Fibroblast of lung (primary cell): Measurements from ENCODE around the gene HPS1. TPM values are rescaled to one million over a fixed set of nuclear protein-coding genes. Genes with fewer than 3 reads are reported as not detected.

Experiments used
- DNase-seq, 2 donors: peaks; one replicate each; pipeline versions ENCODE4 v3.0.0 to v3.0.0-alpha.2; 2010; ENCODE audit warnings: low read depth in 2 of 2
- H2AFZ ChIP-seq: 2 replicates; pipeline ENCODE4 v1.5.1; 2012; ENCODE audit warnings: low read length, control low read depth, inconsistent platforms
- H3K27ac ChIP-seq: 2 replicates; pipeline ENCODE4 v1.5.1; 2011; ENCODE audit warnings: low read length, control low read depth; ENCODE audit not compliant: insufficient read depth
- H3K27me3 ChIP-seq: 2 replicates; pipeline ENCODE4 v1.5.1; 2011; ENCODE audit warnings: mild to moderate bottlenecking, low read length; ENCODE audit not compliant: control insufficient read depth, insufficient read depth
- H3K36me3 ChIP-seq: 2 replicates; pipeline ENCODE4 v1.5.1; 2011; ENCODE audit warnings: low read length; ENCODE audit not compliant: control insufficient read depth, insufficient read depth
- H3K4me1 ChIP-seq: 2 replicates; pipeline ENCODE4 v1.5.1; 2011; ENCODE audit warnings: low read length; ENCODE audit not compliant: control insufficient read depth, insufficient read depth; ENCODE audit errors: extremely low read depth
- H3K4me2 ChIP-seq: 2 replicates; pipeline ENCODE4 v1.5.1; 2011; ENCODE audit warnings: low read length, control low read depth; ENCODE audit not compliant: insufficient read depth; ENCODE audit errors: extremely low read depth
- H3K4me3 ChIP-seq, 4 experiments: fragments of 200-600 bp in 1 of 4; sonication (generic) in 1 of 4; replicated peaks in 1 of 4; 2 replicates each; pipeline ENCODE4 v1.5.1; 2011 to 2016; ENCODE audit warnings: low read length in 4 of 4, low read depth in 3 of 4, mild to moderate bottlenecking in 3 of 4, control low read depth in 2 of 4, inconsistent platforms in 1 of 4, mixed read lengths in 1 of 4; ENCODE audit not compliant: insufficient read depth in 1 of 4; ENCODE audit errors: control extremely low read depth in 1 of 4
- H3K79me2 ChIP-seq: 2 replicates; pipeline ENCODE4 v1.5.1; 2012; ENCODE audit warnings: mild to moderate bottlenecking, low read length, inconsistent platforms; ENCODE audit not compliant: control insufficient read depth, insufficient read depth
- H3K9ac ChIP-seq: 2 replicates; pipeline ENCODE4 v1.5.1; 2011; ENCODE audit warnings: mild to moderate bottlenecking, low read length, control low read depth; ENCODE audit not compliant: insufficient read depth
- H3K9me3 ChIP-seq: 2 replicates; pipeline ENCODE4 v1.5.1; 2012; ENCODE audit warnings: low read depth, low read length; ENCODE audit not compliant: control insufficient read depth, insufficient read depth
- H4K20me1 ChIP-seq: 2 replicates; pipeline ENCODE4 v1.5.1; 2011; ENCODE audit warnings: low read length; ENCODE audit not compliant: control insufficient read depth, insufficient read depth; ENCODE audit errors: extremely low read depth
- EZH2 ChIP-seq: IDR thresholded peaks from 2 replicates; pipeline ENCODE4 v1.5.1; 2012; ENCODE audit warnings: low read length, control low read depth, mild to moderate bottlenecking; ENCODE audit errors: missing control alignments
- polyA plus RNA-seq, 2 donors: library from polyadenylated mRNA; depleted of rRNA in 1 of 2; stranded (reverse) in 1 of 2; unstranded in 1 of 2; fragments of >200 nt; gene quantifications; 2 replicates each; pipeline ENCODE4 v1.2.1, GENCODE V29; 2011 to 2012; ENCODE audit warnings: missing spikeins in 1 of 2
- total RNA-seq: library from RNA; depleted of rRNA; stranded (reverse); fragments of >200 nt; gene quantifications from 2 replicates; pipeline ENCODE4 v1.2.1, GENCODE V29; 2014
- TF ChIP-seq, protein P1 (sequence below), 2 donors: IDR thresholded peaks in 1 of 2; conservative IDR thresholded peaks in 1 of 2; 1 replicate in 1 of 2; 2 replicates in 1 of 2; pipeline ENCODE4 v1.5.1; 2011 to 2012; ENCODE audit warnings: low read length in 2 of 2, control low read depth in 1 of 2, inconsistent platforms in 1 of 2, low read depth in 1 of 2, mild to moderate bottlenecking in 1 of 2

HPS1 gene
- total and polyA plus RNA-seq, 2 donors (not counting 1 experiment from before 2014, with no cell fraction given) = 44.6 to 58.1 TPM

DNA sequence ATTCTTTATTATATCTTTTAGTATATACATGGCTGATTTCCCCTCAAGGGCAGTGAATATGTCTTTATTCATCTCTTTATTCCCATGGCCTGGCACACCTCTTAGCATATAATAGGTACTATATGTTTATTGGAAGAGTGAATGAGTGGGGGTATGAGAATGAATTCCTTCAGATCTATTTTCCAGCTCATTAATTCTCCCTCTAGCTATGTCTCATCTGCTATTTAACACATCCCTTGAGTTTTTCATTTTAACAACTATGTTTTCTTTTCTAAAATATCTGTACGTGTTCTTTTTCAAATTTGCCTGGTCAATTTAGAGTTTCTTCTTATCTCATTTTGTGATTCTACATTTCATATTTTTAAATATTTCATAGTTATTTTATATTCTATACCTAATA, 14.4 kb downstream of the HPS1 start:
- peaks cover 30% of the 10 kb centered on the region for H3K36me3 ChIP-seq

GRCh38 chr10:98431016-98431415, 15.7 kb downstream of the HPS1 start:
- peaks cover 5% of the 10 kb centered on the region for H3K4me1 ChIP-seq
- TF ChIP-seq, protein P1, sequence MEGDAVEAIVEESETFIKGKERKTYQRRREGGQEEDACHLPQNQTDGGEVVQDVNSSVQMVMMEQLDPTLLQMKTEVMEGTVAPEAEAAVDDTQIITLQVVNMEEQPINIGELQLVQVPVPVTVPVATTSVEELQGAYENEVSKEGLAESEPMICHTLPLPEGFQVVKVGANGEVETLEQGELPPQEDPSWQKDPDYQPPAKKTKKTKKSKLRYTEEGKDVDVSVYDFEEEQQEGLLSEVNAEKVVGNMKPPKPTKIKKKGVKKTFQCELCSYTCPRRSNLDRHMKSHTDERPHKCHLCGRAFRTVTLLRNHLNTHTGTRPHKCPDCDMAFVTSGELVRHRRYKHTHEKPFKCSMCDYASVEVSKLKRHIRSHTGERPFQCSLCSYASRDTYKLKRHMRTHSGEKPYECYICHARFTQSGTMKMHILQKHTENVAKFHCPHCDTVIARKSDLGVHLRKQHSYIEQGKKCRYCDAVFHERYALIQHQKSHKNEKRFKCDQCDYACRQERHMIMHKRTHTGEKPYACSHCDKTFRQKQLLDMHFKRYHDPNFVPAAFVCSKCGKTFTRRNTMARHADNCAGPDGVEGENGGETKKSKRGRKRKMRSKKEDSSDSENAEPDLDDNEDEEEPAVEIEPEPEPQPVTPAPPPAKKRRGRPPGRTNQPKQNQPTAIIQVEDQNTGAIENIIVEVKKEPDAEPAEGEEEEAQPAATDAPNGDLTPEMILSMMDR (conservative IDR thresholded peaks at IDR 0.05 in 1 of 2, IDR thresholded peaks at IDR 0.05 in 1 of 2; ENCODE audit: low read depth in 1 of 2, low read length in 2 of 2) = no peak
- no peak for TF ChIP-seq EZH2
- no peak for DNase-seq
- no peaks in the 10 kb centered on the region for H3K27me3 ChIP-seq
- H3K27ac ChIP-seq = no peak overlapping the region
- H2AFZ ChIP-seq = no peak overlapping the region
- H3K79me2 ChIP-seq = no peaks in the 10 kb centered on the region
- H3K4me3 ChIP-seq = no peak overlapping the region
- no peaks in the 10 kb centered on the region for H4K20me1 ChIP-seq
- H3K4me2 ChIP-seq = no peak overlapping the region
- H3K9ac ChIP-seq = no peak overlapping the region
- no peaks in the 10 kb centered on the region for H3K9me3 ChIP-seq
- peaks cover 31% of the 10 kb centered on the region for H3K36me3 ChIP-seq

More for the DNA sequence above, 14.4 kb downstream of the HPS1 start:
- Histone ChIP-seq H3K9ac (no peak overlapping the region), H3K4me3 (no peak overlapping the region), H3K79me2 (no peaks in the 10 kb centered on the region), H3K4me1 (peaks cover 5% of the 10 kb centered on the region), H3K4me2 (no peak overlapping the region), H3K27ac (no peak overlapping the region), H3K27me3 (no peaks in the 10 kb centered on the region), H4K20me1 (no peaks in the 10 kb centered on the region), H3K9me3 (no peaks in the 10 kb centered on the region), H2AFZ (no peak overlapping the region)
- DNase-seq = no peak
- TF ChIP-seq, protein P1 (conservative IDR thresholded peaks at IDR 0.05 in 1 of 2, IDR thresholded peaks at IDR 0.05 in 1 of 2; ENCODE audit: low read depth in 1 of 2, low read length in 2 of 2) = no peak
- TF ChIP-seq EZH2 = no peak

DNA sequence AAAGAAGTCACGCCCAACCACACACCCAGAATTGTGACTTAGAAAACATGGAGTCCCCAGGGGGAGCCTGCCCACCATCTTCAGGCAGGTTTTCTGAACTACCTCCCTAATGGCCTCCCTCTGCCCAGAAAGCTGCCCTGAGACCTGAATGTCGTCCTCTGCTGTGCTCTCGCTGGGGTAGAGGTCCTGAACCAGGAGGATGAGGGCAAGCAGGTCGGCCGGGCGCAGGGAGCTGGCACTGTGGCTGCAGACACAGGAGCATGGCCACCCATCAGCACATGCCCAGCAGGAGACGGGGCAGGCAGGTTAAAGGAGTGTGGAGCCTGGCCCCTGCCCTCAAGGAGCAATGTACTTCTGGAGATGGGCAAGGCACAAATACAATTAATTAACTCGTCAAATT, 16.3 kb downstream of the HPS1 start:
- H3K27ac ChIP-seq = no peak overlapping the region
- H2AFZ ChIP-seq = no peak overlapping the region
- H3K79me2 ChIP-seq = no peaks in the 10 kb centered on the region
- H4K20me1 ChIP-seq = no peaks in the 10 kb centered on the region
- no peak overlapping the region for H3K4me3 ChIP-seq
- no peaks in the 10 kb centered on the region for H3K9me3 ChIP-seq
- DNase-seq = no peak
- H3K27me3 ChIP-seq = no peaks in the 10 kb centered on the region
- peaks cover 5% of the 10 kb centered on the region for H3K4me1 ChIP-seq
- TF ChIP-seq, protein P1 (conservative IDR thresholded peaks at IDR 0.05 in 1 of 2, IDR thresholded peaks at IDR 0.05 in 1 of 2; ENCODE audit: low read depth in 1 of 2, low read length in 2 of 2) = no peak
- peaks cover 32% of the 10 kb centered on the region for H3K36me3 ChIP-seq
- no peak overlapping the region for H3K9ac ChIP-seq
- no peak overlapping the region for H3K4me2 ChIP-seq
